GM08714 (cell line): ENCODE measurements around the gene GREB1.

Experiments
- H3K4me3 ChIP-seq: fragments of 200-500 bp; sonication (Bioruptor generic); 2 replicates; pipeline ENCODE4 v1.5.1; 2014; ENCODE audit warnings: mild to moderate bottlenecking, low read length, inconsistent platforms
- ZNF274 ChIP-seq: IDR thresholded peaks from 2 replicates; pipeline ENCODE4 v1.6.1; 2012; ENCODE audit warnings: mild to moderate bottlenecking, low read depth, low read length

GREB1 gene

DNA sequence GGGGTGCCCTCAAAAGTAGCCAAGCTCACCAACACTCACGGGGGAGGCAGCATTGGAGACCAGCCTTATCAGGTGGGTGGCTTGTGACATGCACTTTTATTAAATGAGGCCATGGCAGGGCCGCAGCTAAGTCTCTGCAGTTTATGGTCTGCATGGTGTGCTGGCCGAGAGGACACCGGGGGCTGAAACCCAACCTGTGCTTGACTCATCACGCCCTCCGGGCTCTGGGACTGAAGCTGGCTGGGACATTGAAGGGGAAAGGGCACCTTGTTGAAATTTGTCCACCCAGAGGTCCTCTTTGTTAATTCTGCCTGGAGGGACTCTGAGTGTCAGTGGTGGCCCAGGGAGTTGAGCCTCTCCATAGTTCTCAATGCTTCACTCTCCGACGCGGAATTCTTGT lies 153.9 kb downstream of the GREB1 start:
- H3K4me3 ChIP-seq = no peak overlapping the region
- no peak for TF ChIP-seq ZNF274

DNA sequence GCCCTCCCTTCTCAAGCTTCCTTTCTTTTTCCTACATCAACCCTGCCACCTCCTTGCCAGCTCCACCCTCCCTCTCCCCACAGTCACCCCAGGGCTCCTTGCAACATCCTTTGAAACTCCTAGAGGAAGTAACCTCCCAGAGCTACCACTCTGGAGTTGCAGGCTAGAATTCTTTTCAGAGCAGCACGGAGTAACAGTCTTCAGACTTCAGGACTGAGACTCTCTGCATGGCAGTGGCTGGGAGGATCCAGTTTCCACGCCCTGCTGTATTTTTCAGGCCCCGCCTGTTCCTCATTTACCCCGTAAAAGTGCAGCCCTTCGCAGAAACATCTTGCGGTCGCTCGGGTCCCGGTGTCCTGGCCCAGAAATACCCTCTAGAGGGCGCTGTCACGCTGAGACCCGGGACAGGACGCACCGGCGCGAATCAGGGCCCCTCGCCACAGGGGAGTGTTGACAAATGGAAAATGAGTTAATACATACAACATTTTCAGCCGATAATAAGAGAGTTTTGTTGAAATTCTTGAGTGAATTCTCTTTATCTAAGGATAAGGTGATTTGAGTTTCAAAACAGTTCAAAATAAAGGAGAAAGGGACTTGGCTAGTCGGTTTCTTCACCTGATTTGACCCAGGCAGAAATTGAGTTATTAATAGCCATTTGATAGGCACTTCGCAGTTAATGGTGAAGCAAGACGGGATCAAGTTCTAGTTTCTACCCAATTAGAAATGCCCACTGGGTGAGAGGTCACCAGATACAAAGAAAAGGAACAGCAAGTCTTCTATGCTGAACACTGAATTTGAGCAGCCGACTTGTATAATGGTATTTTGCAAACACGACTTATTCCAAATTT lies 154.6 kb downstream of the GREB1 start:
- no peak for TF ChIP-seq ZNF274
- no peak overlapping the region for H3K4me3 ChIP-seq

DNA sequence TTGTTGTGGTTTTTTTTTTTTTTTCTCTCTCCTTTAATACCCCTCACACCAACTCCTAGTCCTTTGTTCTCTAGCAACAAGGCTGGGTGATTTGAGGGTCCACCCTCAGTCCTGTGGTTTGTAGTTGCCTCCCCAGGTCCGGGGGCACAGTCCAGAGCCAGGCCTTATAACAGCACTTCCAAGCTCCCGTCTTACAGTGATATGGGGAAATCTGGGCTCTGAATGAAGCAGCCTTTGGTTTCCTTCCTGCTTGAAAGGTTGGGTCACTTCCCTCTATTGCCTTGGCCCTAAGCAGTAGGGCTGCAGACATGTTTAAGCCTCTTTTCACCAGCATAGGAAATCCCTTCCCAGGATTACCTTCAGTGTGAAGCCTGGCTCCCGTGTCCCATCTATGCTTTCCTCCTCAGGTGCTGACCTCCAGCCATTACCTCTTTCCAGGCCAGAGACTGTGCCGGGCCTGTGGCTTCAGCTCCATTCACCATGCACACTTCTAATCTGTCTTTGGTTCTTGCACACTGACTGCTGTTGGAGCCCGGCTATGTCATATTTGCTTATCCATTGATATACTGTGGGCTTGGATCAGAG lies 157.3 kb downstream of the GREB1 start:
- no peak overlapping the region for H3K4me3 ChIP-seq
- no peak for TF ChIP-seq ZNF274
